HUDEP-2 (cell line): ENCODE measurements around the gene CYP27B1.
"Not testable (repeated sequence)": the region's sequence is repeated elsewhere in the genome, so short reads cannot be mapped to it uniquely, and the experiment has no call there.

Source experiments
- DNase-seq, 76 experiments: peaks; one replicate each; lab custom pipeline; 2025; ENCODE audit not compliant: unreplicated experiment in 76 of 76; lab: John Stamatoyannopoulos, UW

The CYP27B1 gene

GRCh38 chr12:57724936-57725740 is 41.7 kb downstream of the CYP27B1 start:
- DNase-seq = no peak

DNA sequence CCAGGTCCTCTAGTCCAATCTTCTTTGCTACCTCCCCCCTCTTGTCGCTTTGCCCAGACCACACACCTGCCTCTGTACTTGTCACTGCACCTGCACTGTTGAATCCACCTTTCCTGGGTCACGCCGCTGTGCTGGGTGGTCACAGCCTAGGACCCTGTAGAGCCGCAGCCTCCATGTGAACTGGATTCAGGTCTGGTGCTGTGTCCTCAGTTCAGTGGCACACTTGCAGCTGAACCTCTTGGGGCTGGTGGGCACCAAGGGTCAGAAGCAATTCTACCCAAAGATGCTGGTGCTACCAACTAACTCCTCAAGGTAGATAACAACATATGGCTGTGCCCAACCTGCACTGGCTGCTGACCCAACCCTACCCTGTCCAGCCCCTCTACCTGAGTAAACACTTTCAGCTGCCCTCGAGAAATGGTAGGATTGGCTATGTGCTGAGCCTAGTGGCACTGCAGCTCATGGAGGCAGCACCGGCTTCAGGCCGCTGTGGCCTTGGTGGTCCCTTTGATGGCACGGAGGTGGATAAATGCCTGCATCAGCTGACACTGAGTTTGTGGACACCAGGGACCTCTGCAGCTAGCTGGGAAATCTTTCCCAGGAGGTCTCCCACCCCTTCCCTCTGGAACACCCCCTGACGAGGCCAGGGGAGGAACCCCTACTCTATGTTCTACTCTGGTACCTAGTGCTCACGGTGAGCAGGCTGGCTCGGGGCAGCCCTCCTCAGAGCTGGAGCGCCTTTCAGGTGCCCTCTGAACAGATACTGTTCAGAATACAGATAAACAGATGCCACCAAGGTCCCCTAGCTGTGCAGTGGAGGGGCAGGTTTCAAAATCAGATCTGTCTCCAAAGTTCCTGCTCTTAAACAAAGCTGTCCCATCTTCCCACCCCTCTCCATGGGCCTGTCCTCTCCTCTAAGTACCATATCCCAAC is 42.6 kb downstream of the CYP27B1 start:
- DNase-seq = no peak

GRCh38 chr12:57723630-57723962 is 43.3 kb downstream of the CYP27B1 start:
- DNase-seq = no peak

- no peak for DNase-seq
Observed at GRCh38 chr12:57722716-57723629, 43.9 kb downstream of the CYP27B1 start.

DNA sequence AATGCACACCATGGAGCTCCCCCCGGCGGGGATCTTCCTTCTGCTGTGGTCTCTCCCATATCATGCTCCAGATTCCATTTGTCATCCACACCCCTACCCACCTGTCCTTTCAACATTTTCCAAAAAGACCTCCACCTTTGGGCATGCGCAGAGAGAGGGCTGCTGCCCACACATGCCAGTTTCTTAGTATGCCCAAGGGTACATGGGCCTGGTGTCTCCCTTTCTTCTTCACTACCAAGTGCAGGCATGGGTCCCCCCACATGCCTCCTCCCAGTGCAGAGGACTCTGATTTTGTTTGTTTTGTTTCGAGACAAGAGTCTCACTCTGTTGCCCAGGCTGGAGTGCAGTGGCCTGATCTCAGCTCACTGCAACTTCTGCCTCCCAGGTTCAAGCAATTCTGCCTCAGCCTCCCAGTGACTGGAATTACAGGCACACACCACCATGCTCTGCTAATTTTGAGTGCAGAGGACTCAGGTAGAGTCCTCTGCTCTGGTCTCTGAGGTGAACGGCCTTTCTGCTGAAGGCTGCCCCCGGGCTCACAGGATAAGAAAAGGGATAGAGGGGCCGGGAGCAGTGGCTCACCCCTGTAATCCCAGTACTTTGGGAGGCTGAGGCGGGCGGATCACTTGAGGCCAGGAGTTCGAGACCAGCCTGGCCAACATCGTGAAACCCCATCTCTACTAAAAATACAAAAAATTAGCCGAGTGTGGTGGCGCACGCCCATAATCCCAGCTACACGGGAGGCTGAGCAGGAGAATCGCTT is 44.9 kb downstream of the CYP27B1 start:
- not testable (repeated sequence) for DNase-seq

GRCh38 chr12:57720606-57721595 is 46.0 kb downstream of the CYP27B1 start:
- DNase-seq = no peak

DNA sequence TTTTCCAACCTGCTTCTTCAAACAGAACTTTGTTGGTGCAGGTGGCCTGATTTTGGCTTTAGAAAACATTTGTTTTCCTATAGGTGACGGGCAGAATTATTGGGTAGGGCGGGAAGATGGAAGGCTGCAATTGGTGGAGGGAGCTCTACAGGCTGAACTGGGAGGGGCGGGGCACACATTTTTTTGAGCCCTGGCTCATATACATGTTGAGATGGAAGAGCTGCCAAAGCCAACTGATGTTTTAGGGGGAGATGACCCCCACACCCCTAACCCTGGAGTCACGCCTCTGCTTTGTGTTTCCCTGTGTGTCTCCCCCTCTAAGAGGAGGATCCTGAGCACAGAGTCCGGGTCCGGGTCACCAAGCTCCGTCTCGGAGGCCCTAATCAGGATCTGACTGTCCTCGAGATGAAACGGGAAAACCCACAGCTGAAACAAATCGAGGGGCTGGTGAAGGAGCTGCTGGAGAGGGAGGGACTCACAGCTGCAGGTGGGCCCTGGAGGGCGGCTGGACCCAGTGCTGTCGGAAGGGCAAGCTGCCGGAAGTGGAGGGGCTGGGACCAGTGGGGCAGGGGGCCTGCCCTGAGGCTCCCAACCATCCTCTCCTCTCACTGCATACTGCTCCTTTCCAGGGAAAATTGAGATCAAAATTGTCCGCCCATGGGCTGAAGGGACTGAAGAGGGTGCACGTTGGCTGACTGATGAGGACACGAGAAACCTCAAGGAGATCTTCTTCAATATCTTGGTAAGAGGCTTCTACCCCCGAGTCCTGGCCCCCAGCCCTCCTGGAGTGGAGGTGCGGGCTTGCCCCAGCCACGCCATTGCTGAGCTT is 46.9 kb downstream of the CYP27B1 start:
- DNase-seq = no peak

GRCh38 chr12:57718641-57719528 is 48.0 kb downstream of the CYP27B1 start:
- no peak for DNase-seq

GRCh38 chr12:57717846-57718640 is 48.8 kb downstream of the CYP27B1 start:
- no peak for DNase-seq

DNA sequence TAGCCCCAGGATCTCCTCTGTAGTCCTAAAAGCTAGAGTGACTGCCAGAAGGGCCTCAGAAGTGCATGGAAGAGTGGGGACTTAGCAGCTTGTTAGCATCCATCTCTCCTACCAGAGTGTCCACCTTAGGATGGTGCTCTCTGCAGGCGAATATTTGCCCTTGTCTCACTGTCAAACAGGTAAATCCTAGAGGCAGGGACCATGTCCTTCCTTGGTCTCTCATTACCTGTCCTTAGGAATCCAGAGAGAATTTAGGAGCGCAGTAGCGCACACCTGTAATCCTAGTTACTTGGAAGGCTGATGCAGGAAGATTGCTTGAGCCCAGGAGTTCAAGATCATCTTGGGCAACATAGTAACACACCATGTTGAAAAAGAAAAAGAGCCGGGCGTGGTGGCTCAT is 49.7 kb downstream of the CYP27B1 start:
- no peak for DNase-seq

- DNase-seq = no peak
Observed at GRCh38 chr12:57716305-57716704, 50.6 kb downstream of the CYP27B1 start.

- no peak for DNase-seq
Observed at GRCh38 chr12:57715786-57716185, 51.1 kb downstream of the CYP27B1 start.

GRCh38 chr12:57715036-57715748 is 51.7 kb downstream of the CYP27B1 start:
- DNase-seq = not testable (repeated sequence)

- no peak for DNase-seq
Observed at GRCh38 chr12:57713209-57713608, 53.7 kb downstream of the CYP27B1 start.

DNA sequence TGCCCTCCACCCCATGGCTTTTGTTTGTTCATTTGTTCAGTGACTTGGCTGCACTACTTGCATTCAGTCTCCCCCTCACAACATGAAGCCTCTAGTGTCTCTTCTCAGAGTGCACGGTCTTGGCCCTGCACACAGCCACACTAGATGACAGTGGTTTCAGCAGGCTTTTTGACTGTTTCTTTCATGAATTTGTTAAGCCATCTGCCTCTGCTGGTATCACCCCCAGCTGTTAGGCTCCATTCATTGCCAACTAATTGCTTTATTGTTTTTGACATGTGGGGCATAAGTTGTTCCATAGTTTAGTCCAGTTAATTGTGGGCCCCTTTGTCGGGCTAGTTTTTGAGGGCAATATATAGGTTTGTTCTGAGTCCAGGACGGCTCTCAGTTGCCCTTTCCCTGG is 54.2 kb downstream of the CYP27B1 start:
- no peak for DNase-seq
